Motor neuron (in vitro differentiated cells): ENCODE measurements around the gene IFITM1. TPM values are rescaled to one million over a fixed set of nuclear protein-coding genes. Genes with fewer than 3 reads are reported as not detected.

Experiments
- ATAC-seq, 8 experiments: fragments of 200-7000 bp; cut with Tn5 transposase; replicated peaks in 6 of 8; 2 replicates each; pipeline ENCODE4 v1.8.0; 2021; ENCODE audit warnings: mild to moderate bottlenecking in 8 of 8, moderate library complexity in 8 of 8
- H3K27ac ChIP-seq, 2 donors: fragments of 250-450 bp; sonication (Bioruptor Pico); 2 replicates each; pipeline ENCODE4 v1.9.0; 2021; ENCODE audit warnings: antibody characterized with exemption in 2 of 2, mild to moderate bottlenecking in 2 of 2, moderate library complexity in 1 of 2
- H3K4me1 ChIP-seq, 2 donors: fragments of 250-450 bp; sonication (Bioruptor Pico); replicated peaks in 1 of 2; 2 replicates each; pipeline ENCODE4 v1.6.1; 2021; ENCODE audit warnings: antibody characterized with exemption in 2 of 2, mild to moderate bottlenecking in 2 of 2, moderate library complexity in 1 of 2
- H3K4me3 ChIP-seq, 5 donors: fragments of 250-450 bp; sonication (Bioruptor Pico); 2 replicates each; pipeline ENCODE4 v1.9.0; 2021; ENCODE audit warnings: antibody characterized with exemption in 5 of 5, mild to moderate bottlenecking in 5 of 5, moderate library complexity in 4 of 5
- WGBS, 10 experiments: fragments of 450-650 bp; shearing (Covaris generic); methylation state at CpG; one replicate each; pipeline ENCODE4 v1.0.0; 2022; 5-methylcytosine and 5-hydroxymethylcytosine counted together
- in situ Hi-C, 9 experiments: fragments of 400-800 bp; cut with MboI; loops; one replicate each; pipeline ENCODE4 v1.15.0; 2021; ENCODE audit warnings: low sequenced_read_pairs in 9 of 9, low pct_unique_long_range_greater_than_20kb in 2 of 9; ENCODE audit not compliant: unreplicated experiment in 9 of 9
- total RNA-seq, 8 experiments: library from RNA; unstranded; fragments of 300-600 nt; gene quantifications; 2 replicates each; pipeline versions ENCODE4 v1.2.3 to v1.2.4, GENCODE V29; 2022

Gene IFITM1
- total RNA-seq, 8 experiments from 2014 or later = 0.16 to 1,915 (median 317) TPM; not detected in 3

DNA sequence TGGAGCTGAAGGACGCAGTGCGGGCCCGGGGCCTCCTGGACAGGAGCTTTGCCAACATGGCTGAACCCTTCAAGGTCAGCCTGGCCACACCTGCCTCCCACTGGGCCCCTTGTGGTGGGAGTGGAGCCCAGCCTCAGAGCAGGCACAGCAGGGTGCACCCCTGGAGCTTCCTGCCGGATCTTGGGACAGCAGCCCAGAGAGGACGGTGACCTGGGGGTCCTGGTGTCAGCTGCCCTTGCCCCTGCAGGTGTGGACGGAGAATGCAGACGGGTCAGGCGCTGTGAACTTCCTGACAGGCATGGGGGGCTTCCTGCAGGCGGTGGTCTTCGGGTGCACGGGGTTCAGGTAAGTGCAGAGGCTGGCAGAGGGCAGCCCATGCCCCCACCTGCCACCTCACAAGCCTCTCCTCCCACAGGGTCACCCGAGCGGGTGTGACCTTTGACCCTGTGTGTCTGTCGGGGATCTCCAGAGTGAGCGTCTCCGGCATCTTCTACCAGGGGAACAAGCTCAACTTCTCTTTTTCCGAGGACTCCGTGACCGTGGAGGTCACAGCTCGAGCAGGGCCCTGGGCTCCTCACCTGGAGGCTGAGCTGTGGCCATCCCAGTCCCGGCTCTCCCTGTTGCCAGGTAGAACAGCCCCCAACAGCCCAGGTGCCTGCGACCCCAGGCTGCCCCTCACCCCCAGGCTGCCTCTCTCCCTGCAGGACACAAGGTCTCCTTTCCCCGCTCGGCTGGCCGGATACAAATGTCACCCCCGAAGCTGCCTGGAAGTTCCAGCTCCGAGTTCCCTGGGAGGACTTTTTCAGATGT is 19.8 kb upstream of the IFITM1 start:
- Histone ChIP-seq H3K4me3 (no peak overlapping the region), H3K4me1 (peaks cover 0 to 15% of the 10 kb centered on the region in 2 donors), H3K27ac (no peak overlapping the region)
- 75 to 100% (median 90%) methylated on average over 2 to 11 of the region's 27 CpGs; no CpG with 5 or more reads in 6 of the 10 experiments for WGBS, 10 experiments
- ATAC-seq = no peak
- in situ Hi-C loops = no loop called here

- Histone ChIP-seq H3K4me1 (peaks cover 0 to 10% of the 10 kb centered on the region in 2 donors), H3K27ac (no peak overlapping the region), H3K4me3 (no peak overlapping the region)
- WGBS, 10 experiments = 86% methylated on average over 13 of the region's 16 CpGs; no CpG with 5 or more reads in 9 of the 10 experiments
- no peak for ATAC-seq
- in situ Hi-C loops = no loop called here
Measured at GRCh38 chr11:294780-295179, 19.1 kb upstream of the IFITM1 start.

DNA sequence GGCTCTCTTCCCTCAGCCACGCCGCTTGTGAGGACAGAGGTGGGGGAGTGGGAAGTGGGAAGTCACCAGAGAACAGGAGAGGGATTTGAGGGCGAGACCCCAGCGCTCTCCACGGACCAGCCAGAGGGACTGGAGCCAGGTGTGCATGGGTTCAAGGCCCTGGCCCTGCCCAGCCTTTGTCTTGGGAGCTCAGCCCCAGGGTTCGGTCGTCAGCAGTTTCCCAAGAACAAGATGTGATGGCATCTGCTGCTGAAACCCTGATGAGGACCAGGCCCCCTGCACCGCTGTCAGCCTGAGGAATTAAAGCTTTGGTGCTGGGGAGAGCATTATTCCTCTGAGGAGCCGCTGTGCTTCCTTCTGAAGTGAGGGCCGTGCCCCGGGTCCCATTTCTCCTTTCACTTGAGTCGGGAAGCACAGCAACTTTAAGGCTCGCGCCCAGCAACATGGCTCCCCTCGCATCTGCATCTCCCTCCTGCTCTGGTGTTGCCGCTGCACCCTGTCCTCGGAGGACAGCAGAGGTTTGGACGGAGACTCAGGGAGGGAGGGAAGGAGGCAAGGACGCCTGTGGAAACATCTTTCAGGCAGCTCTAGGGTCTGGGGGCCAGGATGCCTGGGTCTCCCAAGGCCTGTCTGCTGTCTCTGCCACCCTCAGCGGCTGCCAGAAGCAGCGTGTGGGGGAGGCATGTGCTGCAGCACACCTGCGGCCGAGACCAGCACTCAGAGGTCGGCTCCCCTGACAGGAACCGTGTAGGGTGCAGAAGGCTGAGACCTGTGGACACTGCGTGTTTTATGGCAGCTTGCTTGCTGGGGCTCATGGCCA is 18.3 kb upstream of the IFITM1 start:
- in situ Hi-C loops = no loop called here
- Histone ChIP-seq H3K27ac (no peak overlapping the region), H3K4me1 (peaks cover 0 to 4% of the 10 kb centered on the region in 2 donors), H3K4me3 (no peak overlapping the region)
- no peak for ATAC-seq
- 67 to 100% (median 87%) methylated on average over 1 to 9 of the region's 26 CpGs; no CpG with 5 or more reads in 4 of the 10 experiments for WGBS, 10 experiments

- in situ Hi-C loops = no loop called here
- Histone ChIP-seq H3K4me1 (peaks cover 0 to 3% of the 10 kb centered on the region in 2 donors), H3K4me3 (no peak overlapping the region), H3K27ac (no peak overlapping the region)
- peak in 1 of 8 experiments; percentile 10 for ATAC-seq
- WGBS, 10 experiments = 67 to 100% (median 90%) methylated on average over 1 to 4 of the region's 35 CpGs; no CpG with 5 or more reads in 6 of the 10 experiments
Measured at GRCh38 chr11:296171-297050, 17.4 kb upstream of the IFITM1 start.

DNA sequence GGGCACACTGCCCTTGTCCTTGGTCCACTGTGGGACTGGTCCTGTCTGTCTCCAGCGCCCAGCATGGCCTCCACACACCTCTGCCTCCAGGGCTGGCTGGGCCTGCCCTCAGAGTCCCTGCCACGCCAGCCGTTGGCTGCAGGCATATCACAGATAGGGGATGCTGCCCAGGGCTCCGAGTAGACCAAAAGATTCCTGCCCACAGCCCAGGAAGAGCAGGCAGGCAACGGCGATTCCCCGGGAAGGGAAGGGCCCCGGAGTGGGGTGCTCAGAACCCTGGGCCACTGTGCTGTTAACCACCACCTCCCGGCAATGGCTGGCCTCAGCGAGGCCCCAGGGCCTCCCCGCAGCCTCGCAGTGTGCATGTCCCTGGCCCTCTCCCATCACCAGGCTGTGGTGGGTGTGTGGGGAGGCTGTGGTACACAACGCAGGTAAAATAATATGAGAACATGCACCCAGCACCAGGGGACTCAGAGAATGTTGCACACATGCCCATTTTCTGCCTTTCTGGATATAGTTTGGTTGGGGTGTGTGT is 16.7 kb upstream of the IFITM1 start:
- no peaks in the 10 kb centered on the region for H3K4me1 ChIP-seq
- no peak overlapping the region for H3K4me3 ChIP-seq
- in situ Hi-C loops = no loop called here
- WGBS, 10 experiments = 0 to 40% methylated on average over 1 of the region's 13 CpGs; no CpG with 5 or more reads in 8 of the 10 experiments
- H3K27ac ChIP-seq = no peak overlapping the region
- peak in 2 of 8 experiments; percentile 15 to 30 for ATAC-seq

DNA sequence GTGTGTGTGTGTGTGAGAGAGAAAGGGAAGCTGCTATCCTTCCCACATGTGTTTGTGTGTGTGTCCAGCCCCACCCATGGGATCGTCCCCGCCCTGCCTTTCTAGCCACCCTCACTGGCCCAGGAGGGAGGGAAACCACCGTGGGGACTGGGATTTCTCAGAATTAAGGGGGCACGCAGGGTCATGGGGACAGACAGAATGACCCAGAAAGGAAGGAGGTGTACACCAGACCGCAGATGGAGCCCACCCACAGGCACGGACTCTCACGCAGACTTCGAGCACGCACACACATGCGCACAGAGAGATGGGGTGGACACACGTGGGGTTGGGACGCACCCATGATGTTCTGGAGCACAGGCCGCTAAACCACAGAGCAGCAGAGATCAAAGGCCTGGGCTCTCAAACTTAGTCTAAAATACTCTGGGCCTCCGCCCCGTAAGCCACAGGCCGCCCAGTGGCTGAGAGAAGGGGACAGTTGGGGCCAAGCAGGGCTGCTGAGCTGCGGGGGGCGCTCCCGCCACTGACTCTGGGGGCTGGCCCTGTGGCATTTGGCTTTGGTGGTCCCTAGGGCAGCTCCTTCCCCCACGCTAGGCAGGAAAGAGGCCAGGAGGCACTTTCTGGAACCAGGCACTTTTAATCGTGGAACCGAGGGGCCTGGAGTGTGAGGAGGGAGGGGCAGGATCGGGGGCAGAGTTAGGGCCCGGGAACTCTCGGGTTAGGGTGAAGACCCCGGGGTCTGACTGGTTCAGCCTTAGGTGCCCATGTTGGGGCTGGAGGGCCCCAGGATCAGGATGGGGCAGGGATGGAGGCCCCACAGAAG is 16.0 kb upstream of the IFITM1 start:
- peak in 3 of 8 experiments; percentile 74 to 93 (median 86) for ATAC-seq
- WGBS, 10 experiments = 17 to 72% methylated on average over 2 of the region's 26 CpGs; no CpG with 5 or more reads in 8 of the 10 experiments
- in situ Hi-C loops = no loop called here
- no peak overlapping the region for H3K27ac ChIP-seq
- H3K4me1 ChIP-seq = no peaks in the 10 kb centered on the region
- no peak overlapping the region for H3K4me3 ChIP-seq

DNA sequence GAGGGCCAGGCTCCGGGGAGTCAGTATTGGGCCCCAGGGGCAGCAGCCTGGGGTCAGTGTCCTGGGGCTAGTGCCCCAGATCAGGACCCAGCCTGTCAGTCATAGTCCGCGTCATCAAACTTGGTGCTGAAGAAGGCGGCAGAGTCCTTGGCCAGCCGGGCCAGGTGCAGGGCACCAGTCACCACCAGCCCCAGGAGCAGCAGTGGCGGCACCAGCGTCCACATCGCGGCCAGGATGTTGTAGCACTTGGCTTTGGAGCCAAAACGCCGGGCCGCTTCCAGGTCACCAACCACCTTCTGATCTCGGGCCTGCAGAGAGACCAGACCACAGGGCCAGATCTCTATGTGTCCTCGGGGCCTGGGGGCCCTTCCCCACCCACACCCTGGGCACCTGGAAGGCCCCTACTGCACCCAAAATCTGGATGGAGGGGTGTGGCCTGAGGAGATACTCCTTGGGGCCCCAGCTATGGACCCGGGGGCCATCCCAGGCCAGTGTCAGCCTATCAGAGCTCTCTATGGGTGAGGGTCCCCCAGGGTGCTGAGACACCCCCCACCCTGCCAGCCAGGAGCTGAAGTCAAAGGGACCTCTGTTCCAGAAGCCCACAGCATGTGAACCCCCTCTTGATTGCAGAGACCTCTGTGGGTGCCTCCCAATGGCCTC is 15.3 kb upstream of the IFITM1 start:
- H3K4me3 ChIP-seq = no peak overlapping the region
- WGBS, 10 experiments = 53 to 80% (median 70%) methylated on average over 2 to 3 of the region's 15 CpGs; no CpG with 5 or more reads in 7 of the 10 experiments
- in situ Hi-C loops = no loop called here
- ATAC-seq = no peak
- no peak overlapping the region for H3K27ac ChIP-seq
- no peaks in the 10 kb centered on the region for H3K4me1 ChIP-seq

GRCh38 chr11:299081-299891 is 14.6 kb upstream of the IFITM1 start, which contains the start of gene IFITM5:
Gene IFITM5 (minus strand): TSS chr11:299526. CDS start chr11:299490, 36 bp downstream.
- peak in 2 of 8 experiments; percentile 3 to 9 for ATAC-seq
- no CpG with 5 or more reads among the region's 40 CpGs for WGBS, 10 experiments
- H3K4me1 ChIP-seq = no peaks in the 10 kb centered on the region
- H3K27ac ChIP-seq = no peak within 1 kb of the TSS
- no peak within 1 kb of the TSS for H3K4me3 ChIP-seq
- in situ Hi-C loops = no loop called here

DNA sequence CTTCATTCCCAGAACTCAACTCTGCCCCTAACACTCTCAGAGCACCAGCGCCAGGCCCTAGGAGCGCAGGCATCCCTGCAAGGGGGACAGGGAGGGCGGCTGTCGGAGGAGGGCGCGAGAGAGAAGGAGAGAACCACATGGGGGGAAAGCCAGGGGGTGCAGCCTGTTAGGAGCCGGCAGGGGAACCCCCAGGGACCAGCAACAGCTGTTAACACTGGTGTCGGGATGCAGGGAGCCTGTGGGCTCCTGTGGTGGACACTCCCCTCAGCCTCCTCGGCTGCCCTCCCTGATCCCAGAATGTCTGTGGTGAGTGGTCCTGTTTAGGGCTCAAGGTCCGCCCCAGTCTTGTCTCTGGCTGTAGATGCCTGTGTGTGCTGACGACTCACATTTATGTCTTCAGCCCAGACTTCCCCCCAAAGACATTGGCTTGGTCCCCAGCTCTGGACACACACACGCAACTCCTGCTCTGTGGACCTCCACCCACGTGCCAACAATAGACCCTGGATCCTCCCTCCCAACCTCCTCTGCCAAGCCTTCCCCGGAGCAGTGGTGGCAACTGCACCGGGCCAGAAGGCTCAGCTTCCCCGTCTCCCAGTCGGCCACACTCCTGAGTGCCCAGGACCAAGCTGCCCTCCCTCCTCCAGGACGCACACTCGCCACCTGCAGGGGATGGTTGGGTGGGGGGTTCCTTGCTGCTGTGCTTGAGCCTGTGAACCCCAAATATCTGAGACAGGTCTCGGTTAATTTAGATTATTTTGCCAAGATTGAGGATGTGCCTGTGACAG is 13.7 kb upstream of the IFITM1 start:
- in situ Hi-C loops = no loop called here
- peak in 6 of 8 experiments; percentile 11 to 48 (median 34) for ATAC-seq
- H3K4me3 ChIP-seq = no peak overlapping the region
- no peak overlapping the region for H3K27ac ChIP-seq
- 0 to 100% (median 58%) methylated on average over 1 to 10 of the region's 20 CpGs; no CpG with 5 or more reads in 3 of the 10 experiments for WGBS, 10 experiments
- peaks cover 2% of the 10 kb centered on the region in 2 donors for H3K4me1 ChIP-seq

GRCh38 chr11:303363-303762 is 10.5 kb upstream of the IFITM1 start:
- ATAC-seq = no peak
- H3K4me3 ChIP-seq = no peak overlapping the region
- WGBS, 10 experiments = 90 to 100% (median 100%) methylated on average over 1 to 9 of the region's 12 CpGs; no CpG with 5 or more reads in 2 of the 10 experiments
- in situ Hi-C loops = no loop called here
- H3K4me1 ChIP-seq = peaks cover 10 to 14% of the 10 kb centered on the region in 2 donors
- no peak overlapping the region for H3K27ac ChIP-seq
